Measurements from ENCODE around the gene OTULIN. TPM values are rescaled to one million over a fixed set of nuclear protein-coding genes. Genes with fewer than 3 reads are reported as not detected.

Gene OTULIN
- total and polyA plus RNA-seq, 2 of the 13 experiments (the other 11 are each of a cell fraction or from before 2014, with no cell fraction given), result 7.0 to 34.8 TPM

DNA sequence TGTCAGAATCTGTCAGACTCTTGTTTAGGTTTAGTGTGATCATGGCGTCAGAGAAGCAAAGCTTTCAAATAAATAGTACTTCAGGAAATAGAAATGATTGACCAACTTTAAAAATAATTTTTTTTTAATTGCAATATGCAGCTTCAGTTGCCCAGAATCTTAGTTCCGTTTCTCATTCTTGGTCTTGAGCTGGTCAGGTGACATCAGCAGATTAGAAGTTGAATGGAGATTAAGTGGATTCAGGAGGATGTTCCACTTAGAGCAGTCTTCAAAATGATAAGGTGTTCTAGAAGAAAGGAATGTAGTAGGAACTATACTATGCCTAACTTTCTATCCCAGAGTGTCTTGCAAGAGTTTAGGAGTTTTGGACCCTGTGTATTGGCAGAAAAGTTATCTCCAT is 30.6 kb downstream of the OTULIN start (continued):
- TF ChIP-seq, protein P1, sequence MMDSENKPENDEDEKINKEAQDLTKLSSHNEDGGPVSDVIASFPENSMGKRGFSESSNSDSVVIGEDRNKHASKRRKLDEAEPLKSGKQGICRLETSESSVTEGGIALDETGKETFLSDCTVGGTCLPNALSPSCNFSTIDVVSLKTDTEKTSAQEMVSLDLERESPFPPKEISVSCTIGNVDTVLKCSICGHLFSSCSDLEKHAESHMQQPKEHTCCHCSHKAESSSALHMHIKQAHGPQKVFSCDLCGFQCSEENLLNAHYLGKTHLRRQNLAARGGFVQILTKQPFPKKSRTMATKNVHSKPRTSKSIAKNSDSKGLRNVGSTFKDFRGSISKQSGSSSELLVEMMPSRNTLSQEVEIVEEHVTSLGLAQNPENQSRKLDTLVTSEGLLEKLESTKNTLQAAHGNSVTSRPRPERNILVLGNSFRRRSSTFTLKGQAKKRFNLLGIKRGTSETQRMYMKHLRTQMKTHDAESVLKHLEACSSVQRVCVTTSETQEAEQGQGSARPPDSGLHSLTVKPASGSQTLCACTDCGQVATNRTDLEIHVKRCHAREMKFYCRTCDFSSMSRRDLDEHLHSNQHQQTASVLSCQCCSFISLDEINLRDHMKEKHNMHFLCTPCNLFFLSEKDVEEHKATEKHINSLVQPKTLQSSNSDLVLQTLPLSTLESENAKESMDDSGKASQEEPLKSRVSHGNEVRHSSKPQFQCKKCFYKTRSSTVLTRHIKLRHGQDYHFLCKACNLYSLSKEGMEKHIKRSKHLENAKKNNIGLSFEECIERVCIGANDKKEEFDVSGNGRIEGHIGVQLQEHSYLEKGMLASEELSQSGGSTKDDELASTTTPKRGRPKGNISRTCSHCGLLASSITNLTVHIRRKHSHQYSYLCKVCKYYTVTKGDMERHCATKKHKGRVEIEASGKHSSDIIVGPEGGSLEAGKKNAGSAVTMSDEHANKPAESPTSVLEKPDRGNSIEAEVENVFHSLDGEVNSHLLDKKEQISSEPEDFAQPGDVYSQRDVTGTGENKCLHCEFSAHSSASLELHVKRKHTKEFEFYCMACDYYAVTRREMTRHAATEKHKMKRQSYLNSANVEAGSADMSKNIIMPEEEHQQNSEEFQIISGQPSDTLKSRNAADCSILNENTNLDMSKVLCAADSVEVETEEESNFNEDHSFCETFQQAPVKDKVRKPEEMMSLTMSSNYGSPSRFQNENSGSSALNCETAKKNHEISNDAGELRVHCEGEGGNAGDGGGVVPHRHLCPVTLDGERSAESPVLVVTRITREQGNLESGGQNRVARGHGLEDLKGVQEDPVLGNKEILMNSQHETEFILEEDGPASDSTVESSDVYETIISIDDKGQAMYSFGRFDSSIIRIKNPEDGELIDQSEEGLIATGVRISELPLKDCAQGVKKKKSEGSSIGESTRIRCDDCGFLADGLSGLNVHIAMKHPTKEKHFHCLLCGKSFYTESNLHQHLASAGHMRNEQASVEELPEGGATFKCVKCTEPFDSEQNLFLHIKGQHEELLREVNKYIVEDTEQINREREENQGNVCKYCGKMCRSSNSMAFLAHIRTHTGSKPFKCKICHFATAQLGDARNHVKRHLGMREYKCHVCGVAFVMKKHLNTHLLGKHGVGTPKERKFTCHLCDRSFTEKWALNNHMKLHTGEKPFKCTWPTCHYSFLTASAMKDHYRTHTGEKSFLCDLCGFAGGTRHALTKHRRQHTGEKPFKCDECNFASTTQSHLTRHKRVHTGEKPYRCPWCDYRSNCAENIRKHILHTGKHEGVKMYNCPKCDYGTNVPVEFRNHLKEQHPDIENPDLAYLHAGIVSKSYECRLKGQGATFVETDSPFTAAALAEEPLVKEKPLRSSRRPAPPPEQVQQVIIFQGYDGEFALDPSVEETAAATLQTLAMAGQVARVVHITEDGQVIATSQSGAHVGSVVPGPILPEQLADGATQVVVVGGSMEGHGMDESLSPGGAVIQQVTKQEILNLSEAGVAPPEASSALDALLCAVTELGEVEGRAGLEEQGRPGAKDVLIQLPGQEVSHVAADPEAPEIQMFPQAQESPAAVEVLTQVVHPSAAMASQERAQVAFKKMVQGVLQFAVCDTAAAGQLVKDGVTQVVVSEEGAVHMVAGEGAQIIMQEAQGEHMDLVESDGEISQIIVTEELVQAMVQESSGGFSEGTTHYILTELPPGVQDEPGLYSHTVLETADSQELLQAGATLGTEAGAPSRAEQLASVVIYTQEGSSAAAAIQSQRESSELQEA (CRISPR knock-in tag; IDR thresholded peaks at IDR 0.05; ENCODE audit: not compliant biosample characterization), result no peak

DNA sequence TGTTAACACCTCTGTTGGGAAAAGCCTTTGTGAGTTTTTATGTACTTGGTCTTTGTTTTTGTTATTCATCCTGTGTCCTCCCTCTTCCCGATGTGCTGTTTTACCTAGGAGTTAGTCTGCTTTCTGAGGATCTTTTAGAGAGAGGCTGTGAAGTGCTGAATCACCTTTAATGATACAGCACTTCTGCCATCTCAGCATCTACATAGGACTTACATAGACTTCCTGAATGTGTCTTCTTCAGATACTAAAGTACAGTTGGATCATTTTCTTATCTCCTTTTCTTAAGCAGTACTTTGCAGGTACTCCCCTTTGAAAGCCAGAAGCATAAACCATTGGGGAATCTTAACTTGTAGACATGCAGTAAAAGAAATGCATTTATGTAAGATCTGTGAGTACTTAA is 31.5 kb downstream of the OTULIN start:
- FAIRE-seq (no peak), DNase-seq (ENCODE audit: low spot score) (no peak), ATAC-seq (no peak)
- Histone ChIP-seq H2AFZ (ENCODE audit: low read length) (no peak overlapping the region), H3K27ac (ENCODE audit: extremely low read length, insufficient read depth, low read length) (no peak overlapping the region), H3K36me3 (replicated peaks in 1 of 2; ENCODE audit: control insufficient read depth in 1 of 2, insufficient read depth in 2 of 2, low read length in 2 of 2) (peaks cover 9 to 86% of the 10 kb centered on the region in 2 experiments), H3K27me3 (ENCODE audit: control insufficient read depth in 1 of 2, insufficient read depth in 2 of 2, low read length in 2 of 2) (no peaks in the 10 kb centered on the region), H3K9me3 (ENCODE audit: low read length) (no peaks in the 10 kb centered on the region), H3K4me1 (ENCODE audit: insufficient read depth, low read length) (no peaks in the 10 kb centered on the region), H3K9ac (ENCODE audit: insufficient read depth, low read depth, low read length) (no peak overlapping the region), H3K4me3 (replicated peaks in 1 of 3; ENCODE audit: insufficient read depth in 1 of 3, low read depth in 2 of 3, low read length in 3 of 3) (no peak overlapping the region), H3K4me2 (ENCODE audit: low read depth, low read length) (no peak overlapping the region), H3K79me2 (ENCODE audit: insufficient read depth, low read length) (no peaks in the 10 kb centered on the region), H4K20me1 (ENCODE audit: insufficient read depth, low read length) (no peaks in the 10 kb centered on the region)
- 100% methylated on average over 1 of the region's 1 CpG for WGBS (ENCODE audit: low lambda C conversion rate)
- TF ChIP-seq MAFK (conservative IDR thresholded peaks at IDR 0.05 in 1 of 2, IDR thresholded peaks at IDR 0.05 in 1 of 2; ENCODE audit: low read length in 2 of 2), result peak; percentile 49 to 53
- no peak for TF ChIP-seq RORA (CRISPR knock-in tag; IDR thresholded peaks at IDR 0.05)
- TF ChIP-seq MAFF (IDR thresholded peaks at IDR 0.05; ENCODE audit: low read depth, low read length), result peak; percentile 43; the same call in 1 of the 2 replicates
- in situ Hi-C loops (cut with HindIII; ENCODE audit: extremely low pct_ligation_motif_present, low pct_unique_long_range_greater_than_20kb), result no loop called here
- ChIA-PET CTCF (ENCODE audit: low intra/inter-chr PET ratio, low total read pairs) (no interaction called here), POLR2A (no interaction called here)
- no TSS peak for BruUV-seq (replicated peaks)
- intact Hi-C loops (cut with micrococcal nuclease; ENCODE audit: unreplicated experiment), result no loop called here

Data from HepG2 (cell line).